Measurements from ENCODE around the gene OR1J2. TPM values are rescaled to one million over a fixed set of nuclear protein-coding genes. Genes with fewer than 3 reads are reported as not detected.

OR1J2 gene
- total RNA-seq, 1 donor from 2014 or later: not detected

DNA sequence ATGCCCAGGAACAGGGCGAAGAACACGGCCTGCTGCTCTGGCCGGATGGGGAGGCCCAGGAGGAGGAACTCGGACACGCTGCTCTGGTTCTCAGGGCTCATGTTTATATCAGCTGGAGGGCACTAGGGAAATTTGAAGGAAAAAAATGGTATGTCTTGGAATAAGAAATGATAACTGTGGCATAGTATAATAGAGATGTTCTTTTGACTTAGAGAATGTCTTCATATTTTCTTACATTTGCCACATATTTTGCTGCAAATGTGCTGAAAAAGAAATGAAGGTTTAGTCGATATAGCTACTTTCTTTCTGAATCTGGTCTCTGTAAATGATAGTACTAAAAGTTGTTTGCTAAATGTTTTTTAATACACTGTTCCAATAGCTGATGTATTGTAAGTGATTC, 32.8 kb upstream of the OR1J2 start, which contains the start of gene OR1J1:
Gene OR1J1, minus strand, starts transcription at position 101 of the 400 bp plus-strand sequence. Its CDS starts 0 bp downstream, at position 101.
- Histone ChIP-seq H3K27ac (ENCODE audit: low read depth, low read length) (no peak within 1 kb of the TSS), H3K4me2 (ENCODE audit: low read length) (no peak within 1 kb of the TSS), H3K79me2 (ENCODE audit: insufficient read depth, low read length) (no peaks in the 10 kb centered on the region), H3K9me3 (ENCODE audit: insufficient read depth, low read depth, low read length) (no peaks in the 10 kb centered on the region), H3K4me3 (ENCODE audit: insufficient read depth, low read depth, low read length) (no peak within 1 kb of the TSS), H3K36me3 (ENCODE audit: insufficient read depth, low read length) (no peaks in the 10 kb centered on the region), H4K20me1 (ENCODE audit: insufficient read depth, low read length) (no peaks in the 10 kb centered on the region), H3K27me3 (ENCODE audit: insufficient read depth, low read length) (peaks cover 2% of the 10 kb centered on the region), H3K9ac (ENCODE audit: low read length) (no peak within 1 kb of the TSS), H3K4me1 (ENCODE audit: insufficient read depth, low read length) (no peaks in the 10 kb centered on the region), H2AFZ (ENCODE audit: low read depth, low read length) (no peak within 1 kb of the TSS)
- FAIRE-seq: no peak
- TF ChIP-seq, protein P1, sequence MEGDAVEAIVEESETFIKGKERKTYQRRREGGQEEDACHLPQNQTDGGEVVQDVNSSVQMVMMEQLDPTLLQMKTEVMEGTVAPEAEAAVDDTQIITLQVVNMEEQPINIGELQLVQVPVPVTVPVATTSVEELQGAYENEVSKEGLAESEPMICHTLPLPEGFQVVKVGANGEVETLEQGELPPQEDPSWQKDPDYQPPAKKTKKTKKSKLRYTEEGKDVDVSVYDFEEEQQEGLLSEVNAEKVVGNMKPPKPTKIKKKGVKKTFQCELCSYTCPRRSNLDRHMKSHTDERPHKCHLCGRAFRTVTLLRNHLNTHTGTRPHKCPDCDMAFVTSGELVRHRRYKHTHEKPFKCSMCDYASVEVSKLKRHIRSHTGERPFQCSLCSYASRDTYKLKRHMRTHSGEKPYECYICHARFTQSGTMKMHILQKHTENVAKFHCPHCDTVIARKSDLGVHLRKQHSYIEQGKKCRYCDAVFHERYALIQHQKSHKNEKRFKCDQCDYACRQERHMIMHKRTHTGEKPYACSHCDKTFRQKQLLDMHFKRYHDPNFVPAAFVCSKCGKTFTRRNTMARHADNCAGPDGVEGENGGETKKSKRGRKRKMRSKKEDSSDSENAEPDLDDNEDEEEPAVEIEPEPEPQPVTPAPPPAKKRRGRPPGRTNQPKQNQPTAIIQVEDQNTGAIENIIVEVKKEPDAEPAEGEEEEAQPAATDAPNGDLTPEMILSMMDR (IDR thresholded peaks at IDR 0.05; ENCODE audit: insufficient read depth, low read depth, low read length): no peak
- no peak for TF ChIP-seq EZH2 (IDR thresholded peaks at IDR 0.05; ENCODE audit: insufficient read depth, low read length)
- Mint-ChIP-seq H3K27me3 (ENCODE audit: low read depth, unreplicated experiment) (peaks cover 14% of the 10 kb centered on the region), H3K4me1 (ENCODE audit: low read depth, unreplicated experiment) (no peaks in the 10 kb centered on the region), H3K27ac (ENCODE audit: unreplicated experiment) (no peak within 1 kb of the TSS), H3K4me3 (ENCODE audit: unreplicated experiment) (no peak within 1 kb of the TSS), H3K36me3 (ENCODE audit: low read depth, unreplicated experiment) (no peaks in the 10 kb centered on the region), H3K9me3 (ENCODE audit: unreplicated experiment) (peaks cover 4% of the 10 kb centered on the region)
- DNase-seq (ENCODE audit: low read depth): no peak

DNA sequence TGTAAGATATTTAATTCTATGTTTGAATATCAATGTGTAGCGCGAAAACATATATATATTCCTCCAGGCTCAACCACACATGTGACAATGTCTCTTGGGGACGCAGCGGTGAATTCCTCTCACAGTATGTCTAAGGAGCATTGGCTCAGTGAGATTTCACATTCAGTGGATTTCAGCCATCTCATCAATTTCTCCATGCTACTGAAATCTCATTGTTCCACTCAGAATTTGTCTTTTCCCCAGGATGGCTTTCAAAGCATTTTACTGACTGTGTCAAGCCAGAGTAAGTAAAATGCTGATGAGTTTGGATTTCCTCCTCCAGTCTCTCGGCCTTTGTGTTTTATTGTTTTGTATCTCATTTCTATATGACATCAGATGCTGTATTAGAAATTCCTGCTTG, 31.5 kb upstream of the OR1J2 start:
- Histone ChIP-seq H3K9ac (ENCODE audit: low read length) (no peak overlapping the region), H4K20me1 (ENCODE audit: insufficient read depth, low read length) (no peaks in the 10 kb centered on the region), H3K4me3 (ENCODE audit: insufficient read depth, low read depth, low read length) (no peak overlapping the region), H3K4me2 (ENCODE audit: low read length) (no peak overlapping the region), H3K36me3 (ENCODE audit: insufficient read depth, low read length) (no peaks in the 10 kb centered on the region), H2AFZ (ENCODE audit: low read depth, low read length) (no peak overlapping the region), H3K9me3 (ENCODE audit: insufficient read depth, low read depth, low read length) (no peaks in the 10 kb centered on the region), H3K27ac (ENCODE audit: low read depth, low read length) (no peak overlapping the region), H3K27me3 (ENCODE audit: insufficient read depth, low read length) (peaks cover 2% of the 10 kb centered on the region), H3K79me2 (ENCODE audit: insufficient read depth, low read length) (no peaks in the 10 kb centered on the region), H3K4me1 (ENCODE audit: insufficient read depth, low read length) (no peaks in the 10 kb centered on the region)
- H3K36me3 Mint-ChIP-seq (ENCODE audit: low read depth, unreplicated experiment): no peaks in the 10 kb centered on the region
- TF ChIP-seq, protein P1 (IDR thresholded peaks at IDR 0.05; ENCODE audit: insufficient read depth, low read depth, low read length): no peak
- TF ChIP-seq EZH2 (IDR thresholded peaks at IDR 0.05; ENCODE audit: insufficient read depth, low read length): no peak
- peaks cover 12% of the 10 kb centered on the region for H3K27me3 Mint-ChIP-seq (ENCODE audit: low read depth, unreplicated experiment)
- H3K4me1 Mint-ChIP-seq (ENCODE audit: low read depth, unreplicated experiment): no peaks in the 10 kb centered on the region
- DNase-seq (ENCODE audit: low read depth) (no peak), FAIRE-seq (no peak)
- H3K27ac Mint-ChIP-seq (ENCODE audit: unreplicated experiment): no peak overlapping the region
- no peak overlapping the region for H3K4me3 Mint-ChIP-seq (ENCODE audit: unreplicated experiment)
- peaks cover 4% of the 10 kb centered on the region for H3K9me3 Mint-ChIP-seq (ENCODE audit: unreplicated experiment)

DNA sequence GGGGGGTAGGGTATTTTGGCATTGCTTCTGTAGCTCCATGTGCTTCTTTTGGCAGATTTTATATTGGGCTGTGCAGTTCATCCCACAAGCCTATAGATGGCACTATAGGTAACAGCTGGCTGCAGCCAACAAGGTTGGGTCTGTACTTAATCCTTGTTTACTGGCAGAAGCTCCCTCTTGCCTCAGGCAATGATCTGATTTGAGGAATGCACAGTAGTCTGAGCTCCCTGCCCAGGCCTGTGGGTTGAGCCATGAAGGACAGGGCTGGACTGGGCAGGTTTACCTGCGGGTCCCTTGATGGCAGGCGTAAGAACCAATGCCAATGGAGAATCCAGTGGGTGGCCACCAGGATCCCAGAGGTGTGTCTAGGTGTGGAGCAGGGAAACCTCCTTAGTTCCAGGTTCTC, 11.7 kb upstream of the OR1J2 start:
- Histone ChIP-seq H3K4me3 (ENCODE audit: insufficient read depth, low read depth, low read length) (no peak overlapping the region), H3K79me2 (ENCODE audit: insufficient read depth, low read length) (no peaks in the 10 kb centered on the region), H3K4me1 (ENCODE audit: insufficient read depth, low read length) (no peaks in the 10 kb centered on the region), H3K36me3 (ENCODE audit: insufficient read depth, low read length) (no peaks in the 10 kb centered on the region), H3K27ac (ENCODE audit: low read depth, low read length) (no peak overlapping the region), H3K4me2 (ENCODE audit: low read length) (no peak overlapping the region), H4K20me1 (ENCODE audit: insufficient read depth, low read length) (no peaks in the 10 kb centered on the region), H3K9ac (ENCODE audit: low read length) (no peak overlapping the region), H3K9me3 (ENCODE audit: insufficient read depth, low read depth, low read length) (no peaks in the 10 kb centered on the region), H3K27me3 (ENCODE audit: insufficient read depth, low read length) (peaks cover 3% of the 10 kb centered on the region), H2AFZ (ENCODE audit: low read depth, low read length) (no peak overlapping the region)
- Mint-ChIP-seq H3K4me1 (ENCODE audit: low read depth, unreplicated experiment) (no peaks in the 10 kb centered on the region), H3K27ac (ENCODE audit: unreplicated experiment) (no peak overlapping the region), H3K4me3 (ENCODE audit: unreplicated experiment) (no peak overlapping the region), H3K36me3 (ENCODE audit: low read depth, unreplicated experiment) (no peaks in the 10 kb centered on the region), H3K27me3 (ENCODE audit: low read depth, unreplicated experiment) (peaks cover 9% of the 10 kb centered on the region), H3K9me3 (ENCODE audit: unreplicated experiment) (peaks cover 10% of the 10 kb centered on the region)
- peak; percentile 8 for DNase-seq (ENCODE audit: low read depth)
- TF ChIP-seq, protein P1 (IDR thresholded peaks at IDR 0.05; ENCODE audit: insufficient read depth, low read depth, low read length): peak; percentile 67
- no peak for TF ChIP-seq EZH2 (IDR thresholded peaks at IDR 0.05; ENCODE audit: insufficient read depth, low read length)
- FAIRE-seq: no peak

All from astrocyte (in vitro differentiated cells and primary cell).